DMS153 (cell line): ENCODE data around the gene SMG1.

ENCODE experiments used
- DNase-seq: peaks from one replicate; lab custom pipeline; 2025; lab: John Stamatoyannopoulos, UW

SMG1 gene

DNA sequence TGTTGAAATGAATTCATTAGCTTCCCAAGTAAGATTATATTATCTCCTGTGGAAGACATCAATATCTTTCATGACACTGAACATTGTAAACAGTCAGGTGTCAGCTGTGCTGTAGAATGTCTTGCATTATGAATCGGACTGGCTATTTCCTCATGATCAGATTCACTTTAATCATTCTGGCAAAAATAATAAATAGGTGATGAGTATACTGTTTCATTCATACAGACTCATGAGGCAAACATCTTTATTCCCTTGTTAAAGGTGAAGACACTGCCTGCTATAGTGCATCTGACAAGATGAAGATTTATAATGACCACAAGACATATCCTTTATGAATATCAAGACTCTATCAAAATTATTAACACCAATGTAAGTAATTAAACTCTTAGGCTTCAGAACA is 73.6 kb downstream of the SMG1 start:
- no peak for DNase-seq

DNA sequence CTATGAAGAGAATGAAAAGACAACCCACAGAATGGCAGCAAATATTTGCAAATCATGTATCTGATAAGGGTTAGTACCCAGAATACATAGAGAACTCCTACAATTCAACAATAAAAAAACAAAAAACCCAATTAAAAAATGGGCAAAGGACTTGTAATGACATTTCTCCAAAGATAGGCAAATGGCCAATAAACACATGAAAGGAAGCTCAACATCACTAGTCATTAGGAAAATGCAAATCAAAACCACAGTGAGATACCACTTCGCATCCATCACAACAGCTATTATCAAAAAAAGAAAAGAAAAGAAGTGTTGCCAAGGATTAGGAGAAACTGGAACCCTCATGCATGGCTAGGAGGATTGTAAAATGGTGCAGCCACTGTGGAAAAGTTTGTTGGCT is 79.8 kb downstream of the SMG1 start:
- no peak for DNase-seq

- DNase-seq, result no peak
These were observed 83.6 kb downstream of the SMG1 start for GRCh38 chr16:18842565-18842964.

DNA sequence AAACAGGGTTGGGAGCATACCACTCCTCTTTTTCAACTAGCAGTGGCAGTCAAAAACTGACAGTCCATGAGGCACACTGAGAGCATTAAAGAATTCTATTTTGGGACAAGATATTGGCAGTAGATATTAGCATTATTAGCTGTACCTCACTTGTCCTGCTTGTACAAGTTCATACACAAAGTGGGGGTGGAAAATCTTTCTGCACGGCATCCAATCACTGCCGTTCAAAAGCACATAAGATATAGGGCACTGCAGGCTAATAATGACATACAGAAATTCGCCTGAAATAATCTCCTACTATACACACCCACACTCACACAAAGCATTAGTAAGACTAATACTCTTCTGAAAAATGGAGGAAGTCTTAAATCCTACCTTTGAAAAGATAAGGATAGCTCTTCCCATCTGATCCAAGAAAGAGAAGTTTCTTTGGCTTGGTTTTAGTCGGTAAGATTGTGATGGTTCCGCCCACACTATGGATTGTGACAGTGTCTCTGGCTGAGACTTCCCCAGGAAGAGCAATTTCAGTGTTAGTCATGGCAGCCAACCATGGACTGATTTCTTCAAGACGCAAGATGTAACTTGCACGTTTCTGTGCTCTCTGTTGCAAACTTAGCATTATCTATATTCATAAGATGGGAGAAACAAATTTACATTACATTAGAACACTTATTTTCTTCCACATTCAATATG is 84.2 kb downstream of the SMG1 start:
- no peak for DNase-seq

- no peak for DNase-seq
These were observed 86.7 kb downstream of the SMG1 start for GRCh38 chr16:18839555-18839954.

DNA sequence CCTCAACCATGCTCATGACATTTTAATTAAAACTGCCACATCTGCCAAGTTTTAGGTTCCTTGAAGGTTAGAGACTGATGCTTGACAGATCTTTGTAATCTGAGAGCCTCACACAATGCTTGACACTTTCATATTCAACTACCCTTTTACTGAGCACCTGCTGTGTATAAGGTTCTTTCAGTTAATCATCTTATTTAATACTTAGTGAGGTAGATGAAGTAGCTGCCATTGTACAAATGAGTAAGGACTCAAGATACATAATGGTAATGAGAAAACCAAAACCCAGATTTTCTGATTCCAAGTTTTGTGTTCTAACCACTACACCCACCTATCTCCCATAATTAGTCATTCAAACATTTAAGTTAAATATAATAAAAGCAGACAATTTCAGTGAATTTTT is 89.5 kb downstream of the SMG1 start:
- no peak for DNase-seq

GRCh38 chr16:18834864-18835263 is 91.3 kb downstream of the SMG1 start:
- DNase-seq, result no peak

DNA sequence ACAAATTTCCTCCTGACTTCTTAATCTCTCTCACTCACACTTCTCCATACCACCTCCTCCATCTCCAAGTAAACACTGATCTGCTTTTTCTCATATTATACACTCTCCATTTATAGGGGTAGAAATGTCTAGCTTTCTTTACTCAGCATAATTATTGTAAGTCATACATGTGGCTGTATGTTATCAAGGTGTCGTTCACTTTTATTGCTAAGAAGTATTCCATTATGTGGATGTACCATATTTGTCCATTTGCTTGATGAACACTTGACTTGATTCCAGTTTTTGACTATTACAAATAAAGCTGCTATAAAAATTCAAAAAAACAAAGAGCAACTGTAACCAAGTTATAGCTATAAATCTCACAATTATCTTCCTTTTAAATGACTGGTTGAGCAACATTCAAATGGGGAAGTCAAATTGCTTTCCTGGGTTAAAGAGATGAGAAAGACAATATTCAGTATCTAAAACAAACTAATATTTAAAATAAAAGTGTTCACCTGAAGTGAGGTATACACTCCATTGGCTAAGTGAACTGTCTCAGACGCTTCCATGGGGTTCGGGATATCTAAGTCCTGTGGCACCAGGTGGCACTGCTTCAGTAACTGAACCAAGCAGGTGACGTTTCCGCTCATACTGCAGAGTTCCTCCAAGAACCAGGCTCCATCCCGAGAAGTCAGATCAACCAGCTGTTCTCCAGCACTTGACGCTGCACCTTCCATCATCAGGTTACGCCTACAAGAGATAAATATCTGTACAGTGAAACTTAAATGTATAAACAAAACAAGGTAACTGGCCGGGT is 92.3 kb downstream of the SMG1 start:
- DNase-seq, result no peak

- DNase-seq, result no peak
These were observed 93.6 kb downstream of the SMG1 start for GRCh38 chr16:18832613-18833012.

DNA sequence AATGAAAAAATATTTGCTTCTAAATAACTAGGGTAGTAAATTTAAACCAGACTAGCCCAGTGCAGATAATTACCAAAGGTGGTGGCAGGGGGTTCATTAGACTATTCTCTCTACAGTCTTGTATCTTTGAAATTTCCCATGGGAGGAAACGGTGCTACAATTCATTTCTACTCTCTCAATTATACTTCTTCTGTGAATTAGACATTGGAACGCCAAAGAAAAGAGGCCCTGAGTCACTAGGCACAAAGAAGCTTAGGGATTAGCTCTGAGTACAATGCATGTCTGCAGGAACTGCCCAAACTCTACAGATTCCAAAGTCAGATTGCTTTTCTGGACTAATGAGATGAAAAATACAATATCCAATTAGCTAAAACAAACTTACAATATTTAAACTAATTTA is 94.2 kb downstream of the SMG1 start:
- no peak for DNase-seq

DNA sequence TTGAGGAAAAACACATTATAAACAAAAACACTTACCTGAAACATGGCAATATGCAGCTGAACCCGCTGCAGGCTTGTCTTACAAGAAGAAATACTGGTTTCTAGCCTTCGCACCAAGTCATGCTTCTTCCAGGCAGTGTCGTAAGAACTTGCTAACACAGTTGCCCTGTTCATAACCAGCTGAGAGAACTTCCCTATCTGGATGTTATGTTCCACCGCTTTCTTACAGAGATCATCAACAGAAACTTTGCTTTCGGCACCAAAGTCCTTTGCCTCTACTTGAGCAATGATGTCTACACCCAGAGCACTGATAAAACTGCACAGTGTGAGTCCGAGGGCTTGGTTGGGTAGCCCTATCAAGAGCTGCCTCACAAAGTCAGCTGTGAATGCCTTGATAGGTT is 97.0 kb downstream of the SMG1 start:
- DNase-seq, result no peak

GRCh38 chr16:18827890-18828289 is 98.3 kb downstream of the SMG1 start:
- DNase-seq, result no peak

DNA sequence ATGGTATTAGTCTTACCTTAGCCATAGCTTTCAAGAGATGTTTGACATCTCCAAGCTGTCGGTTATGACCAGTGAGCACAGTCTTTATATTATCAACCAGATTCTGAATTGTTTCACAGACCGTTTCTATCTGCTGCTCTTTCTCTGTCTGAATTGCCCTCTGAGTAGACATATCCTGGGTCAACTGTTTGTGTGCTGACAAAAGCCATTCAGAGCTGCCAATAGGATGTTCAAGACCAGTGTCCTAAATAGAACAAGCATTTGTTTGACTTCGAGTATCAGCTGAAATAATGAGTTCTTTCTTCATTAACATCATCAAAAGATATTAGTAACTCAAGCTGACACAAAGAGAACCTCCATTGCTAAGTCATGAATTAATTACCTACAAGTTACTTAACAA is 109.9 kb downstream of the SMG1 start:
- no peak for DNase-seq

DNA sequence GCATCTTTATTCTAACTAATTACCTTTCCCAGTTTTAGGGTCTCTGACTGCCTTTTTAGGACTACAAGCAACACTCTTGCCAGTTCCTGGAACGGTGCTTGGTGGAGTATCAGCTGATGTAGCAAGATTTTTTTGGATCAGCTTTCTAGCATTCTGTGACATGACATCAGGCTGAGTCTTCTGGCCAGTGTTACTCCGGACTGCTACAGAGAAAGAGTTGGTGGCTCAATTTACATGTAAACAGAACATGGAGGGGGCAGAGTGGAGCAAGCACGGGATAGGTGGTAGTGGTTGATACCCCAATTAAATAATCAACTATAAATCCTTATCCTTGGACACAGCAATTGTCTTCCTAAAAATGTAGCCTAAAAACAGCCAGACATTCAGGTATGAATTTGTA is 114.3 kb downstream of the SMG1 start:
- no peak for DNase-seq

- no peak for DNase-seq
These were observed 117.0 kb downstream of the SMG1 start for GRCh38 chr16:18809165-18809564.

GRCh38 chr16:18805257-18805773 is 120.9 kb downstream of the SMG1 start:
- no peak for DNase-seq

- no peak for DNase-seq
These were observed 121.7 kb downstream of the SMG1 start for GRCh38 chr16:18804540-18804939.

- DNase-seq, result no peak
These were observed 122.4 kb downstream of the SMG1 start for GRCh38 chr16:18803569-18804462.

GRCh38 chr16:18802767-18803343 is 123.4 kb downstream of the SMG1 start:
- DNase-seq, result no peak

DNA sequence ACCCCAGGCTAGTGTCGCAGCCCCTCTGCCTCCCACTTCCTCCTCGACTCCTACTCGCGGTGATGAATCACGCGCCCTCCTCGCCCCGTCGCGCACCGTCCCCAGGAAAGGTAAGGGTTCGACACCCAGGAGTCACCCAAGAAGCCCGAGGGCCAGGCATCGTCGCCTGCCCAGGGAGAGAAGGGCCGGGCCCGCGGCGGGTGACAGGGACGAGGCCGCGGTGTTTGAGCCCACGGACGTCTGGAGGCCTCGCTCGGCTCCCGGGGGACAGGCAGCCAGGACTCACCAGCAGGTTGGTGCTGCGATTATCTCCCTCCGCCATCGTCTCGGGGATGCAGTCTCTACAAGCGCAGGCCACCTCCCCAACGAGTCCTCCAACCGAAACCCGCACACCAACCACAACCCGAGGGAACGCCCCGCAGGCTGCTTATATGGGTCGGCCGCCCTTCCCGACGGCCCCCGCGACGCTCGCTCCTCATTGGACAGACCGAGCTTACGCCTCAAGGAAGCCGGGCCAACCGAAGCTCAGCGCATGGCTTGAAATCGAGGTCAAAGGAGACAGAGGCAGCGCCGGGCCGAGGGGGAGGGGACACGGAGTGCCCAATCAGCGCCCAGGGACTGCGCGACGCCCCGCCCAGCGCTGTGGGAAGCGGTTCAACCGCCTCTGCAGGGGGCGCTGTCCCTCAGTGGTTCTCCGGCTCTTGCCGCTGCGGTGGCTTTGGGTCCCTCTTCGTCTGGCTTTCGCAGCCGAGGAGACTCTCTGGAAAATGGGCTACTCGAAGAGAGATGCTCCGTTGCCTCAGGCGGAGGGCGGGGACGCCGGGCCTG is 124.8 kb downstream of the SMG1 start, which contains the start of gene ARL6IP1:
Gene ARL6IP1 (minus strand): TSS at position 405 of the 828 bp plus-strand sequence. CDS start 83 bp downstream, at position 322.
- DNase-seq, result peak; percentile 99

- DNase-seq, result no peak
These were observed 125.4 kb downstream of the SMG1 start for GRCh38 chr16:18800775-18801144.
